CD4-positive, alpha-beta memory T cell (primary cell): ENCODE measurements around the gene ZNF213. TPM values are rescaled to one million over a fixed set of nuclear protein-coding genes. Genes with fewer than 3 reads are reported as not detected.
A peak's percentile ranks its signal among the peaks of the same experiment; 100 is the strongest.

Source experiments
- CTCF ChIA-PET: fragments of 350-600 bp; sonication (Branson Sonifier 250); formaldehyde crosslinking; loops from one replicate; lab custom pipeline; 2021; ENCODE audit warnings: inconsistent platforms; ENCODE audit not compliant: partially characterized antibody; lab: Charles Lee
- POLR2A ChIA-PET: fragments of 350-600 bp; sonication (Branson Sonifier 250); formaldehyde crosslinking; loops from one replicate; lab custom pipeline; 2021; ENCODE audit not compliant: partially characterized antibody; lab: Charles Lee
- DNase-seq, 5 donors: peaks; one replicate each; pipeline versions ENCODE4 v3.0.0 to v3.0.0-alpha.2; 2020 to 2022; ENCODE audit warnings: mixed read lengths in 1 of 5
- H3K27ac ChIP-seq: one replicate; pipeline ENCODE4 v1.7.0; 2013; ENCODE audit warnings: low read depth, low read length
- H3K27me3 ChIP-seq: 2 replicates; pipeline ENCODE4 v1.7.0; 2013; ENCODE audit warnings: mild to moderate bottlenecking, low read length, moderate library complexity; ENCODE audit not compliant: insufficient read depth
- H3K36me3 ChIP-seq: 2 replicates; pipeline ENCODE4 v1.7.0; 2013; ENCODE audit warnings: mild to moderate bottlenecking, low read length, moderate library complexity; ENCODE audit not compliant: insufficient read depth
- H3K4me1 ChIP-seq: 2 replicates; pipeline ENCODE4 v1.7.0; 2013; ENCODE audit warnings: mild to moderate bottlenecking, low read length, moderate library complexity; ENCODE audit not compliant: insufficient read depth
- H3K4me3 ChIP-seq, 2 donors: one replicate each; pipeline ENCODE4 v1.7.0; 2013; ENCODE audit warnings: low read length in 2 of 2, mild to moderate bottlenecking in 1 of 2
- H3K9me3 ChIP-seq, 2 donors: one replicate each; pipeline ENCODE4 v1.7.0; 2013; ENCODE audit warnings: low read length in 2 of 2, control low read depth in 1 of 2; ENCODE audit not compliant: control insufficient read depth in 1 of 2
- H3K27ac Mint-ChIP-seq, 7 donors: one replicate each; pipeline ENCODE4 v1.8.0; 2020 to 2021; ENCODE audit warnings: mixed read lengths in 7 of 7, mild to moderate bottlenecking in 6 of 7, inconsistent platforms in 3 of 7, moderate library complexity in 3 of 7
- H3K27me3 Mint-ChIP-seq, 2 donors: one replicate each; pipeline ENCODE4 v1.8.0; 2020 to 2021; ENCODE audit warnings: mixed read lengths in 2 of 2
- H3K36me3 Mint-ChIP-seq, 2 donors: one replicate each; pipeline ENCODE4 v1.8.0; 2020 to 2021; ENCODE audit warnings: mixed read lengths in 2 of 2, inconsistent platforms in 1 of 2, mild to moderate bottlenecking in 1 of 2
- H3K4me1 Mint-ChIP-seq, 4 donors: one replicate each; pipeline ENCODE4 v1.8.0; 2020 to 2021; ENCODE audit warnings: mixed read lengths in 4 of 4, mild to moderate bottlenecking in 1 of 4
- H3K4me3 Mint-ChIP-seq, 8 donors: one replicate each; pipeline ENCODE4 v1.8.0; 2020 to 2021; ENCODE audit warnings: mixed read lengths in 8 of 8, mild to moderate bottlenecking in 7 of 8, moderate library complexity in 6 of 8, inconsistent platforms in 3 of 8
- H3K9me3 Mint-ChIP-seq, 8 donors: one replicate each; pipeline ENCODE4 v1.8.0; 2020 to 2021; ENCODE audit warnings: mixed read lengths in 8 of 8, mild to moderate bottlenecking in 5 of 8, inconsistent platforms in 3 of 8, moderate library complexity in 1 of 8
- intact Hi-C: fragments of 100-400 bp; cut with micrococcal nuclease; formaldehyde crosslinking; loops from one replicate; pipeline ENCODE4 v1.15.1; 2023
- polyA plus RNA-seq, 2 donors: library from polyadenylated mRNA; unstranded; fragments of 300-500 nt; fragmentation: Illumina TruSeq; gene quantifications; one replicate each; pipeline ENCODE4 v1.2.3, GENCODE V29; 2021
- total RNA-seq, 2 experiments: library from RNA; stranded (reverse); gene quantifications; one replicate each; pipeline ENCODE4 v1.2.3, GENCODE V29; 2021

Gene ZNF213
- total and polyA plus RNA-seq, 4 experiments from 2014 or later = 0.67 to 14.5 (median 8.7) TPM

DNA sequence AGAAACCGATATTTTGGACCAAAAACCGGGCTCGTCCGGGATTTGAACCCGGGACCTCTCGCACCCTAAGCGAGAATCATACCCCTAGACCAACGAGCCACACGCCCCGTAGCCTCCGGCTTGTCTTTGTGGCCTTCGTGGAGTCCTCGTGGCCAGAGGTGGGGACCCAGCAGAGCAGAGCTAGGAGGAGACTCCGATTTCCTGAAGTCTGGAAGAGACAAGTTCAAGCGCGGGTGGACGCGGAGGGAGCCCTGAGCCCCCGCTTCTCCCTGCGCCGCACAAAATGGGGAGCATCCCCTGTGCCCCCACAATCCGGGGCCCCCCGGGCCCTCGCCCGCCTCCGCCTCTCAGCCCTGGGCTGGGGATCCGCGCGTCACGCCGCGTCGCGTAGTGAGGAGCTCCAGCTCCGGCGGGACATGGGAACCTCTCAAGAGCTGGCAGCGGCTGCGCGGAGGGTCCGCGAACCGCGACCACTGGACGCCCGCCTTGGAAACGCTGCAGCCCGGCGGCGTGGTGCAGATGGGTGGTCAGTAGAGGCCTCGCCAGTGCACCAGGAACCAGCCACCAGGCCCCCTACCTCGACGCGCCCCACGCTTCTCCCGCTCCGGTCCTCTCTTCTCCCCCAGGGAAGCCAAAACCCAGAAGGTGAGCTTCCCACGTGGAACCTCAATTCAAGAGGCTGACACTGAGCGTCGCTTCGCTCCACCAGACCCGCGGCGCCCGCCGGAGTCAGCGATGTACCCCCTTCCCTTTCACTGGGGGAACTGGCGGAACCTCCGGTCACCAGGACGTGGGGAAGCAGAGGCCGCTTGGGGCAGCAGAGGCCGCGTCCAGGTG lies 48.0 kb downstream of the ZNF213 start:
- intact Hi-C loops = loop anchor here (1.0 to 5.0 kb wide), 4 partner anchors 82 to 317 kb away; partner anchors contain the start of gene ZNF263
- ChIA-PET POLR2A (interaction anchor here (0.6 to 2.7 kb wide), 9 partner anchors 9 to 317 kb away, joined by 3 to 11 read pairs (median 5); partner anchors contain the start of gene ZNF263), CTCF (interaction anchor here (0.7 to 2.4 kb wide), 12 partner anchors 11 to 318 kb away, joined by 3 to 11 read pairs (median 4); partner anchors contain the start of genes CLUAP1, NAA60 and ZNF597)
- Mint-ChIP-seq H3K4me3 (peak overlapping the region; percentile 59 to 86 (median 73)), H3K27me3 (peaks cover 55 to 66% of the 10 kb centered on the region in 2 donors), H3K36me3 (peaks cover 0 to 1% of the 10 kb centered on the region in 2 donors), H3K27ac (peak overlapping the region in 5 of 7 donors; percentile 37 to 89 (median 80)), H3K9me3 (peaks cover 0 to 16% (median 5%) of the 10 kb centered on the region in 8 donors), H3K4me1 (peaks cover 16 to 35% (median 21%) of the 10 kb centered on the region in 4 donors)
- H3K36me3 ChIP-seq = no peaks in the 10 kb centered on the region
- peaks cover 52% of the 10 kb centered on the region for H3K27me3 ChIP-seq
- H3K27ac ChIP-seq = no peak overlapping the region
- no peaks in the 10 kb centered on the region for H3K9me3 ChIP-seq
- DNase-seq = peak in 3 of 5 donors; percentile 35 to 54 (median 45)
- H3K4me3 ChIP-seq = peak overlapping the region in 1 of 2 donors; percentile 45
- peaks cover 23% of the 10 kb centered on the region for H3K4me1 ChIP-seq

DNA sequence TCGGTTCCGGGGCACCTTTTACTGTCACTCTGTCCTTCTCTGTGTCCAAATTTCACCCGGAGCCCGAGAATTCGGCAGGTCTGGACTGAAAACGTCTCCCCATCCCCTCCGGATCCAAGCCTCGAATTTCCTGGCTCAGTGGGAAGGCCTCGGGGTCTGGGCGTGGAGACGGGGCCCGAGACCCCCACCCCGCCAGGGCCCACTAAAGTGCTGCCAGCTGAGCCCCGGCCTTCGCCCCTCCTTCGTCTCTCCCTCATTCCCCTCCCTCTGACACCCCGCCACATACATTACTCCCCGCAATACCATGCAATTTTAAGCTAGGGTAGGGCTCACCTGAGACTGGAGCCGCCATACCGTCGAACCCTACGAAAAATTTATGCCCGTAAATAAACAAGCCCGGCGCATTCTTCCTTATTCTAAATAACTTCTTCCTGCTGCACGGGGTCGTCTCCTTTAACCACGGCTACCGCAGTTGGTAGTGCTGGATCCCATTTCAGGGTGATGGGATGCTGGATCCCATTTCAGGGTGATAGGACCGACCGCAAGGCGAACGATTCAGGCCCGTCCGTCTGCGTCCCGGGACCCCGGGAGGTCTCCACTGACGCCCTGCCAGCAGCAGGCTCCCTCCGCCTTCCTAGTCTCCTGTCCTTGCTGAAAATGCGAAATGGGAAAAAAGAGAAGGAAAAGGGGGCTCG lies 48.8 kb downstream of the ZNF213 start:
- peaks cover 52 to 63% of the 10 kb centered on the region in 2 donors for H3K27me3 Mint-ChIP-seq
- Histone ChIP-seq H3K9me3 (no peaks in the 10 kb centered on the region), H3K27ac (no peak overlapping the region), H3K36me3 (no peaks in the 10 kb centered on the region), H3K27me3 (peaks cover 57% of the 10 kb centered on the region), H3K4me1 (peaks cover 31% of the 10 kb centered on the region), H3K4me3 (peak overlapping the region in 1 of 2 donors; percentile 45)
- no peak for DNase-seq
- intact Hi-C loops = loop anchor here (1.0 to 5.0 kb wide), 4 partner anchors 81 to 317 kb away; partner anchors contain the start of gene ZNF263
- peaks cover 18 to 41% (median 25%) of the 10 kb centered on the region in 4 donors for H3K4me1 Mint-ChIP-seq
- H3K9me3 Mint-ChIP-seq = peaks cover 0 to 21% (median 5%) of the 10 kb centered on the region in 8 donors
- ChIA-PET POLR2A (interaction anchor here (1.3 to 2.7 kb wide), 8 partner anchors 12 to 317 kb away, joined by 4 to 11 read pairs (median 8); partner anchors contain the start of genes ZNF200 and ZNF263), CTCF (interaction anchor here (0.7 to 2.4 kb wide), 11 partner anchors 11 to 317 kb away, joined by 3 to 11 read pairs (median 4); partner anchors contain the start of genes CLUAP1, NAA60 and ZNF597)
- H3K27ac Mint-ChIP-seq = peak overlapping the region in 5 of 7 donors; percentile 60 to 92 (median 84)
- H3K4me3 Mint-ChIP-seq = peak overlapping the region; percentile 65 to 86 (median 74)
- peaks cover 0 to 2% of the 10 kb centered on the region in 2 donors for H3K36me3 Mint-ChIP-seq

DNA sequence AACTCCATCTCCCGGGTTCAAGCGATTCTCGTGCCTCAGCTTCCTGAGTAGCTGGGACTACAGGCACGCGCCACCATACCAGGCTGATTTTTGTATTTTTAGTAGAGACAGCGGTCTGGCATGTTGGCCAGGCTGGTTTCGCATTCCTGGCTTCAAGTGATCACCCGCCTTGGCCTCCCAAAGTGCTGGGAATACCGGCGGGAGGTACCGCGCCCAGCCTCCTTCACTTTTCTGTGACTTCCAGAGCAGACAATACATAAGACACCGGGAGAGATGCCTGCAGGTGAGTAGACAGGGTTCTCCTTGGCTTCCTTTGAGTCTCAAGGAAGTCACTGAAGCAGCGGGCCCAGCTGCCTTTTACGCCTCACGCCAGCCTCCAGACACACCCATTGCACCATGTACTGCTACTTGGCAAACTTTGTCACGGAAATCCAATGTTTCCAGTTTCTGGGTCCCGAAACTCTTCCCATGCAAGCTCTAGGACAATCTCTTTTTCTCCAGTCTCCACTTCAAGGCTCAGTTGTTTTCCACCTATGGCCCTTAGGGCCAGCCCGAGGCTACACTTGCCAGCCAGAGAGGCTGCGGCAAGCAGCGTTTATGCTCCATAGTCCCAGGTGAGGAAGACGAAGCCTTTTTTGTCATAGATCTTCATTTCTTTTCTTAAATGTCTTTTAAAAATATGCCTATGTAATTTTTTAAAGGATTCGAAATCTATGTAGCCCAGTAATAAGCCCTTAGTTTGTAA lies 52.3 kb downstream of the ZNF213 start:
- CTCF ChIA-PET = interaction anchor here (0.7 to 2.0 kb wide), 2 partner anchors 19 to 58 kb away, joined by 3 to 4 read pairs; no protein-coding TSS in a partner anchor
- H3K27me3 Mint-ChIP-seq = peaks cover 49 to 60% of the 10 kb centered on the region in 2 donors
- peaks cover 3 to 8% of the 10 kb centered on the region in 2 donors for H3K36me3 Mint-ChIP-seq
- peaks cover 63% of the 10 kb centered on the region for H3K4me1 ChIP-seq
- H3K4me3 ChIP-seq = no peak overlapping the region
- peaks cover 27 to 58% (median 46%) of the 10 kb centered on the region in 4 donors for H3K4me1 Mint-ChIP-seq
- H3K36me3 ChIP-seq = no peaks in the 10 kb centered on the region
- POLR2A ChIA-PET = interaction anchor here (0.6 to 3.1 kb wide), 5 partner anchors 16 to 1175 kb away, joined by 3 to 17 read pairs (median 3); partner anchors contain the start of genes ZNF174 and ZSCAN32
- H3K27ac ChIP-seq = no peak overlapping the region
- no peaks in the 10 kb centered on the region for H3K9me3 ChIP-seq
- peaks cover 0 to 30% (median 8%) of the 10 kb centered on the region in 8 donors for H3K9me3 Mint-ChIP-seq
- peak overlapping the region in 4 of 8 donors; percentile 40 to 83 (median 76) for H3K4me3 Mint-ChIP-seq
- H3K27ac Mint-ChIP-seq = peak overlapping the region in 3 of 7 donors; percentile 13 to 79 (median 52)
- intact Hi-C loops = no loop called here
- peaks cover 61% of the 10 kb centered on the region for H3K27me3 ChIP-seq
- DNase-seq = no peak

DNA sequence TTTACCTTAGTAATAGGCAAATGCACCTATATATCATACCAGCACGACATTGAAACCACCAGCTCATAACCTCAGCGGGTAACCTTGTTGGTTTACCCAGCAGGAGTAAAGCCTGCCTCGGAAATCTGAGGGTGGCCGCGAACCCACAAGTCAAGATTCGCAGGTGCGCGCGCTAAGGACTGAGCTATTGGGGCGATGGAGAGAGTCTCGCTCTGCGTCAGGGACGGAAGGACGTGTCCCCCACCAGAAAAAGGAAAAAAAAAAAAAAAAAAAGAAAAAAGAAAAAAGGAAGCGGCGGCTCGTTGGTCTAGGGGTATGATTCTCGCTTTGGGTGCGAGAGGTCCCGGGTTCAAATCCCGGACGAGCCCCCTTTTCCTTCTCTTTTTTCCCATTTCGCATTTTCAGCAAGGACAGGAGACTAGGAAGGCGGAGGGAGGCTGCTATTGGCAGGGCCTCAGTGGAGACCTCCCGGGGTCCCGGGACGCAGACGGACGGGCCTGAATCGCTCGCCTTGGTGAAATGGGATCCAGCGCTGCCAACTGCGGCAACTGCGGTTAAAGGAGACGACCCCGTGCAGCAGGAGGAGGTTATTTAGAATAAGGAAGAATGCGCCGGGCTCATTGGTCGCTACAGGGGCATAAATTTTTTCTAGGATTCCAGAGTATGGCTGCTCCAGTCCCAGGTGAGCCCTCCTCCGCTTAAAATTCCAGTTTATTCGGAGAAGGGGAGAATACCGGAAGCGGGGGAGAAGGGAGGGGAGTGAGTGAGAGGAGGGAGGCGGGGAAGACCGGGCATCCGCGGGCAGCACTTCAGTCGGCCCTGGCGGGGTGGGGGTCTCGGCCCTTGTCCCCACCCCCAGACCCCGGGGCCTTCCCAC lies 53.2 kb downstream of the ZNF213 start, which contains the start of gene OR1F1:
Gene OR1F1, plus strand, starts transcription at position 407 of the 877 bp plus-strand sequence.
- H3K9me3 ChIP-seq = no peaks in the 10 kb centered on the region
- POLR2A ChIA-PET = interaction anchor here (0.6 to 3.6 kb wide), 12 partner anchors 17 to 1176 kb away, joined by 3 to 17 read pairs (median 4); partner anchors contain the start of genes CLUAP1, ZNF174, ZNF200 and ZNF213

DNA sequence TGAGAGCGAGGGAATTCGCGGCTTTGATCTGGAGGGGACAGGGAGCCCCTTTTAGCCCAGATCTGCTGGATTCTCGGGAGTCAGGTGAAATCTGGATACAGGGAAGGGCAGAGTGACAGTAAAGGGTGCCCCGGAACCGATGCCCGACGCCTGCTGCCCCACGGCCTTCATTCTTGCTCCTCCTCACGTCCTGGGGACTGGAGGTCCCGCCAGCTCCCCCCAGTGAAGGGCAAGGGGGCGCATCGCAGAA lies 53.8 kb downstream of the ZNF213 start:
- Mint-ChIP-seq H3K4me1 (peaks cover 22 to 49% (median 37%) of the 10 kb centered on the region in 4 donors), H3K27ac (peak overlapping the region in 1 of 7 donors; percentile 79), H3K36me3 (peaks cover 3 to 8% of the 10 kb centered on the region in 2 donors), H3K9me3 (peaks cover 0 to 27% (median 8%) of the 10 kb centered on the region in 8 donors), H3K4me3 (peak overlapping the region in 7 of 8 donors; percentile 72 to 84 (median 82)), H3K27me3 (peaks cover 43 to 52% of the 10 kb centered on the region in 2 donors)
- no peaks in the 10 kb centered on the region for H3K36me3 ChIP-seq
- H3K9me3 ChIP-seq = no peaks in the 10 kb centered on the region
- POLR2A ChIA-PET = interaction anchor here (0.6 to 3.6 kb wide), 12 partner anchors 9 to 312 kb away, joined by 3 to 17 read pairs (median 4); partner anchors contain the start of genes CLUAP1, TIGD7, ZNF200 and ZNF75A
- H3K27me3 ChIP-seq = peaks cover 60% of the 10 kb centered on the region
- H3K4me3 ChIP-seq = no peak overlapping the region
- CTCF ChIA-PET = interaction anchor here (0.9 to 2.0 kb wide), 4 partner anchors 9 to 208 kb away, joined by 3 to 4 read pairs (median 3); no protein-coding TSS in a partner anchor
- H3K27ac ChIP-seq = no peak overlapping the region
- peaks cover 49% of the 10 kb centered on the region for H3K4me1 ChIP-seq
- intact Hi-C loops = loop anchor here (2.0 kb wide), 1 partner anchor 18 kb away; no protein-coding TSS in a partner anchor
- DNase-seq = no peak

More for the DNA sequence above, 53.2 kb downstream of the ZNF213 start, which contains the start of gene OR1F1:
- H3K36me3 Mint-ChIP-seq = peaks cover 3 to 8% of the 10 kb centered on the region in 2 donors
- H3K4me3 ChIP-seq = peak within 1 kb of the TSS; percentile 23 to 44
- H3K4me1 Mint-ChIP-seq = peaks cover 26 to 55% (median 41%) of the 10 kb centered on the region in 4 donors
- H3K36me3 ChIP-seq = no peaks in the 10 kb centered on the region
- no peak within 1 kb of the TSS for H3K27ac ChIP-seq
- peak within 1 kb of the TSS; percentile 42 to 90 (median 78) for H3K27ac Mint-ChIP-seq
- H3K4me1 ChIP-seq = peaks cover 54% of the 10 kb centered on the region
- CTCF ChIA-PET = interaction anchor here (0.7 to 2.0 kb wide), 2 partner anchors 20 to 59 kb away, joined by 3 to 4 read pairs; no protein-coding TSS in a partner anchor
- DNase-seq = peak; percentile 61 to 75 (median 67)
- H3K27me3 Mint-ChIP-seq = peaks cover 45 to 57% of the 10 kb centered on the region in 2 donors
- H3K27me3 ChIP-seq = peaks cover 60% of the 10 kb centered on the region
- intact Hi-C loops = loop anchor here (2.0 kb wide), 1 partner anchor 17 kb away; no protein-coding TSS in a partner anchor
- H3K4me3 Mint-ChIP-seq = peak within 1 kb of the TSS in 7 of 8 donors; percentile 77 to 89 (median 82)
- peaks cover 0 to 28% (median 8%) of the 10 kb centered on the region in 8 donors for H3K9me3 Mint-ChIP-seq
